GM23338 (cell line): Measurements from ENCODE around the gene GLG1. TPM values are rescaled to one million over a fixed set of nuclear protein-coding genes. Genes with fewer than 3 reads are reported as not detected.

ENCODE experiments used
- ATAC-seq: fragments of 200-7000 bp; cut with Tn5 transposase; 3 replicates; pipeline ENCODE4 v1.9.1; 2020
- DNase-seq: peaks from one replicate; pipeline ENCODE4 v3.0.0-alpha.2; 2015; ENCODE audit warnings: low spot score
- H2AFZ ChIP-seq: fragments of 200-600 bp; sonication (generic); 2 replicates; pipeline ENCODE4 v1.8.0; 2016; ENCODE audit warnings: antibody characterized with exemption, mild to moderate bottlenecking, moderate library complexity
- H3F3A ChIP-seq: fragments of 200-600 bp; sonication (generic); replicated peaks from 2 replicates; pipeline ENCODE4 v1.8.0; 2017; ENCODE audit warnings: antibody characterized with exemption, mixed run types, low read depth
- H3K27ac ChIP-seq: fragments of 200-600 bp; sonication (generic); 2 replicates; pipeline ENCODE4 v1.6.1; 2016; ENCODE audit warnings: low read depth
- H3K27me3 ChIP-seq: fragments of 200-600 bp; sonication (generic); 2 replicates; pipeline ENCODE4 v1.8.0; 2016; ENCODE audit warnings: mild to moderate bottlenecking, mixed run types, moderate library complexity; ENCODE audit not compliant: insufficient read depth
- H3K36me3 ChIP-seq: fragments of 200-600 bp; sonication (generic); 2 replicates; pipeline ENCODE4 v1.8.0; 2016; ENCODE audit warnings: mild to moderate bottlenecking; ENCODE audit not compliant: insufficient read depth
- H3K4me1 ChIP-seq: fragments of 200-600 bp; sonication (generic); 2 replicates; pipeline ENCODE4 v1.8.0; 2016; ENCODE audit warnings: mild to moderate bottlenecking, moderate library complexity; ENCODE audit not compliant: insufficient read depth
- H3K4me2 ChIP-seq: fragments of 200-600 bp; sonication (generic); 2 replicates; pipeline ENCODE4 v1.7.1; 2017; ENCODE audit warnings: mixed run types
- H3K4me3 ChIP-seq: fragments of 200-600 bp; sonication (generic); 2 replicates; pipeline ENCODE4 v1.6.1; 2016; ENCODE audit warnings: mixed run types
- H3K79me2 ChIP-seq: fragments of 200-600 bp; sonication (generic); replicated peaks from 2 replicates; pipeline ENCODE4 v1.8.0; 2017; ENCODE audit warnings: mild to moderate bottlenecking; ENCODE audit not compliant: insufficient read depth
- H3K9me2 ChIP-seq: fragments of 200-600 bp; sonication (generic); 2 replicates; pipeline ENCODE4 v1.8.0; 2017; ENCODE audit not compliant: insufficient read depth
- H4K20me1 ChIP-seq: fragments of 200-600 bp; sonication (generic); replicated peaks from 2 replicates; pipeline ENCODE4 v1.8.0; 2017; ENCODE audit warnings: mild to moderate bottlenecking; ENCODE audit not compliant: insufficient read depth
- H3K27ac Mint-ChIP-seq: 2 replicates; pipeline ENCODE4 v1.8.0; 2020; ENCODE audit warnings: inconsistent platforms, mild to moderate bottlenecking, moderate library complexity, mixed read lengths
- H3K27me3 Mint-ChIP-seq: 3 replicates; pipeline ENCODE4 v1.8.0; 2022; ENCODE audit warnings: low read depth, mild to moderate bottlenecking, moderate library complexity, mixed read lengths, inconsistent platforms; ENCODE audit not compliant: insufficient read depth, poor library complexity
- H3K36me3 Mint-ChIP-seq: 3 replicates; pipeline ENCODE4 v1.8.0; 2021; ENCODE audit warnings: low read depth, mild to moderate bottlenecking, inconsistent platforms, moderate library complexity, mixed read lengths
- H3K4me1 Mint-ChIP-seq: 3 replicates; pipeline ENCODE4 v1.8.0; 2020; ENCODE audit warnings: mild to moderate bottlenecking, inconsistent platforms, mixed read lengths
- H3K4me3 Mint-ChIP-seq: 3 replicates; pipeline ENCODE4 v1.8.0; 2021; ENCODE audit warnings: moderate library complexity, mild to moderate bottlenecking, inconsistent platforms, mixed read lengths
- H3K9me3 Mint-ChIP-seq: 3 replicates; pipeline ENCODE4 v1.8.0; 2020; ENCODE audit warnings: moderate library complexity, mild to moderate bottlenecking, inconsistent platforms, mixed read lengths
- CTCF ChIP-seq, 2 experiments: fragments of 200-600 bp in 1 of 2; sonication (generic) in 1 of 2; conservative IDR thresholded peaks; 2 replicates each; pipeline versions ENCODE4 v1.5.1 to v1.6.1; 2016 to 2017; ENCODE audit warnings: antibody characterized with exemption in 2 of 2, low read depth in 2 of 2, mild to moderate bottlenecking in 2 of 2, moderate library complexity in 1 of 2
- EZH2 ChIP-seq: fragments of 200-600 bp; sonication (generic); IDR thresholded peaks from one replicate; pipeline ENCODE4 v1.8.0; 2017; ENCODE audit warnings: antibody characterized with exemption, mild to moderate bottlenecking, low read depth; ENCODE audit not compliant: unreplicated experiment
- EZH2phosphoT487 ChIP-seq: fragments of 200-600 bp; sonication (generic); IDR thresholded peaks from one replicate; pipeline ENCODE4 v1.8.1; 2018; ENCODE audit warnings: antibody characterized with exemption; ENCODE audit not compliant: unreplicated experiment
- NANOG ChIP-seq: IDR thresholded peaks from 2 replicates; pipeline ENCODE4 v1.6.1; 2016; ENCODE audit warnings: antibody characterized with exemption, borderline replicate concordance
- POLR2AphosphoS5 ChIP-seq: IDR thresholded peaks from 2 replicates; pipeline ENCODE4 v1.6.1; 2016; ENCODE audit warnings: antibody characterized with exemption, low read depth
- STAT1 ChIP-seq: IDR thresholded peaks from one replicate; pipeline ENCODE4 v1.6.1; 2016; ENCODE audit warnings: antibody characterized with exemption; ENCODE audit not compliant: unreplicated experiment
- ZNF114 ChIP-seq: fragments of 250-450 bp; sonication (Bioruptor Pico); IDR thresholded peaks from 2 replicates; pipeline ENCODE4 v1.5.0; 2020; ENCODE audit warnings: mild to moderate bottlenecking, moderate library complexity
- ZNF331 ChIP-seq: fragments of 250-450 bp; sonication (Bioruptor Pico); IDR thresholded peaks from 2 replicates; pipeline ENCODE4 v1.5.0; 2020; ENCODE audit warnings: low read depth, mild to moderate bottlenecking, moderate library complexity
- polyA plus RNA-seq: library from polyadenylated mRNA; unstranded; fragments of >200 nt; fragmentation: Nextera tagmentation; extraction: Ambion mirVana; gene quantifications from 2 replicates; pipeline ENCODE4 v1.2.1, GENCODE V29; 2016
- total RNA-seq: library from RNA; depleted of rRNA; stranded (reverse); fragments of >200 nt; shearing (Covaris generic); gene quantifications from 2 replicates; pipeline ENCODE4 v1.2.3, GENCODE V29; 2014
- TF ChIP-seq, protein P1 (sequence below): IDR thresholded peaks from 2 replicates; pipeline ENCODE4 v1.6.1; 2016; ENCODE audit warnings: antibody characterized with exemption
- TF ChIP-seq, protein P2 (sequence below): IDR thresholded peaks from one replicate; pipeline ENCODE4 v1.6.1; 2018; ENCODE audit warnings: antibody characterized with exemption; ENCODE audit not compliant: unreplicated experiment
- TF ChIP-seq, protein P3 (sequence below): fragments of 250-450 bp; sonication (Bioruptor Pico); IDR thresholded peaks from 2 replicates; pipeline ENCODE4 v1.5.0; 2020; ENCODE audit warnings: mild to moderate bottlenecking, moderate library complexity

The GLG1 gene
- total and polyA plus RNA-seq, 2 experiments from 2014 or later: 61.2 to 211 TPM

DNA sequence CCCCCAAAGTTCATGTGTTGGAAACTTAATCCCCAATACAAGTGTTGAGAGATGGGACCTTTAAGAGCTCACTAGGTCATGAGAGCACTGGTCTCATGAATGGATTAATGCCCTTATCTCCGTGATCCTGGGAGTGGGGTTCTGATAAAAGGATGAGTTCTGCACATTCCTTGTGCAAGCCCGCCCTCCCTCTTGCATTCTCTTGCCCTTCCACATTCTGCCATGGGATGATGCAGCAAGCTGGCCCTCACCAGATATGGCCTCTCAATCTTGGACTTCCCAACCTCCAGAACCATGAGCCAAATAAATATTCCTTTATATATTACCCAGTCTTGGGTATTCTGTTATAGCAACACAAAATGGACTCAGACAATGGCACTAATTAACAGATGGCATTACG is 14.1 kb downstream of the GLG1 start (continued):
- TF ChIP-seq STAT1: no peak
- TF ChIP-seq, protein P1, sequence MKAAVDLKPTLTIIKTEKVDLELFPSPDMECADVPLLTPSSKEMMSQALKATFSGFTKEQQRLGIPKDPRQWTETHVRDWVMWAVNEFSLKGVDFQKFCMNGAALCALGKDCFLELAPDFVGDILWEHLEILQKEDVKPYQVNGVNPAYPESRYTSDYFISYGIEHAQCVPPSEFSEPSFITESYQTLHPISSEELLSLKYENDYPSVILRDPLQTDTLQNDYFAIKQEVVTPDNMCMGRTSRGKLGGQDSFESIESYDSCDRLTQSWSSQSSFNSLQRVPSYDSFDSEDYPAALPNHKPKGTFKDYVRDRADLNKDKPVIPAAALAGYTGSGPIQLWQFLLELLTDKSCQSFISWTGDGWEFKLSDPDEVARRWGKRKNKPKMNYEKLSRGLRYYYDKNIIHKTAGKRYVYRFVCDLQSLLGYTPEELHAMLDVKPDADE: no peak

DNA sequence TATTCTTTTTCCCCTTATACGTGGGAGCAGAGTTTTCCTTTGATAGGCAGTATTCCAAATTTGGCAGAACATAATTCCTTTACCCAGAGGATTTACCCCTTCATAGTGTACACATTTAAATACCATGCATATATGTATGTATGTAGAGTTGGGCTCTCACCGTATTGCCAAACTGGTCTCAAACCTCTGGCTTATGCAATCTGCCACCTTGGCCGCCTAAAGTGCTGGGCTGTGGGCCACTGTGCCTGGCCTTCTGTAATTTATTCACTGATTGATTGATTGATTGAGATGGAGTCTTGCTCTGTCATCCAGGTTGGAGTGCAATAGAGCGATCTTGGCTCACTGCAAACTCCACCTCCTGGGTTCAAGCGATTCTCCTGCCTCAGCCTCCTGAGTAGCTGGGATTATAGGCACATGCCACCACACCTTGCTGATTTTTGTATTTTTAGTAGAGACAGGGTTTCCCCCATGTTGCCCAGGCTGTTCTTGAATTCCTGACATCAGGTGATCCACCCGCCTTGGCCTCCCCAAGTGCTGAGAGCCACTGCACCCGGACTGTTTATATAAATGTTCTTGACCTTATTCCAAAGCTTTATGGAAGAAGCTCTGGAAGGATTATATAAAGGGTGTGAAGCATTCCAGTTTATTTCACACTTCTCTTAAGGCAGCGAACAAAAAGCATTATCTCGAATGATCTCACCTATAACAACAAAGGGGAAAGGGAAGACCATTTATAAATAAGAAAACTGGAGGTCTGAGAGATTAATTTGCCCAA is 14.9 kb downstream of the GLG1 start:
- Histone ChIP-seq H3K4me3 (no peak overlapping the region), H3K79me2 (peaks cover 100% of the 10 kb centered on the region), H2AFZ (no peak overlapping the region), H3K27me3 (no peaks in the 10 kb centered on the region), H3K9me2 (no peaks in the 10 kb centered on the region), H3K36me3 (no peaks in the 10 kb centered on the region), H3F3A (no peaks in the 10 kb centered on the region), H3K4me1 (peaks cover under 1% of the 10 kb centered on the region; the same call in 1 of the 2 replicates), H3K27ac (peak overlapping the region; percentile 80; the same call in 1 of the 2 replicates), H3K4me2 (no peak overlapping the region), H4K20me1 (peaks cover 47% of the 10 kb centered on the region; the same call in 1 of the 2 replicates)
- Mint-ChIP-seq H3K36me3 (peaks cover 11% of the 10 kb centered on the region; the same call in 2 of the 3 replicates), H3K4me3 (no peak overlapping the region), H3K27ac (peak overlapping the region; percentile 13; the same call in 1 of the 2 replicates), H3K9me3 (no peaks in the 10 kb centered on the region), H3K4me1 (peaks cover 6% of the 10 kb centered on the region; the same call in 2 of the 3 replicates), H3K27me3 (peaks cover 5% of the 10 kb centered on the region)
- DNase-seq: no peak
- ATAC-seq: no peak
- TF ChIP-seq, protein P2, sequence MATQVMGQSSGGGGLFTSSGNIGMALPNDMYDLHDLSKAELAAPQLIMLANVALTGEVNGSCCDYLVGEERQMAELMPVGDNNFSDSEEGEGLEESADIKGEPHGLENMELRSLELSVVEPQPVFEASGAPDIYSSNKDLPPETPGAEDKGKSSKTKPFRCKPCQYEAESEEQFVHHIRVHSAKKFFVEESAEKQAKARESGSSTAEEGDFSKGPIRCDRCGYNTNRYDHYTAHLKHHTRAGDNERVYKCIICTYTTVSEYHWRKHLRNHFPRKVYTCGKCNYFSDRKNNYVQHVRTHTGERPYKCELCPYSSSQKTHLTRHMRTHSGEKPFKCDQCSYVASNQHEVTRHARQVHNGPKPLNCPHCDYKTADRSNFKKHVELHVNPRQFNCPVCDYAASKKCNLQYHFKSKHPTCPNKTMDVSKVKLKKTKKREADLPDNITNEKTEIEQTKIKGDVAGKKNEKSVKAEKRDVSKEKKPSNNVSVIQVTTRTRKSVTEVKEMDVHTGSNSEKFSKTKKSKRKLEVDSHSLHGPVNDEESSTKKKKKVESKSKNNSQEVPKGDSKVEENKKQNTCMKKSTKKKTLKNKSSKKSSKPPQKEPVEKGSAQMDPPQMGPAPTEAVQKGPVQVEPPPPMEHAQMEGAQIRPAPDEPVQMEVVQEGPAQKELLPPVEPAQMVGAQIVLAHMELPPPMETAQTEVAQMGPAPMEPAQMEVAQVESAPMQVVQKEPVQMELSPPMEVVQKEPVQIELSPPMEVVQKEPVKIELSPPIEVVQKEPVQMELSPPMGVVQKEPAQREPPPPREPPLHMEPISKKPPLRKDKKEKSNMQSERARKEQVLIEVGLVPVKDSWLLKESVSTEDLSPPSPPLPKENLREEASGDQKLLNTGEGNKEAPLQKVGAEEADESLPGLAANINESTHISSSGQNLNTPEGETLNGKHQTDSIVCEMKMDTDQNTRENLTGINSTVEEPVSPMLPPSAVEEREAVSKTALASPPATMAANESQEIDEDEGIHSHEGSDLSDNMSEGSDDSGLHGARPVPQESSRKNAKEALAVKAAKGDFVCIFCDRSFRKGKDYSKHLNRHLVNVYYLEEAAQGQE: no peak
- TF ChIP-seq ZNF114 (CRISPR knock-in tag): no peak
- TF ChIP-seq STAT1: no peak
- no peak for TF ChIP-seq ZNF331 (CRISPR knock-in tag)
- no peak for TF ChIP-seq POLR2AphosphoS5
- no peak for TF ChIP-seq EZH2phosphoT487
- TF ChIP-seq NANOG: no peak
- TF ChIP-seq EZH2: no peak
- TF ChIP-seq, protein P3, sequence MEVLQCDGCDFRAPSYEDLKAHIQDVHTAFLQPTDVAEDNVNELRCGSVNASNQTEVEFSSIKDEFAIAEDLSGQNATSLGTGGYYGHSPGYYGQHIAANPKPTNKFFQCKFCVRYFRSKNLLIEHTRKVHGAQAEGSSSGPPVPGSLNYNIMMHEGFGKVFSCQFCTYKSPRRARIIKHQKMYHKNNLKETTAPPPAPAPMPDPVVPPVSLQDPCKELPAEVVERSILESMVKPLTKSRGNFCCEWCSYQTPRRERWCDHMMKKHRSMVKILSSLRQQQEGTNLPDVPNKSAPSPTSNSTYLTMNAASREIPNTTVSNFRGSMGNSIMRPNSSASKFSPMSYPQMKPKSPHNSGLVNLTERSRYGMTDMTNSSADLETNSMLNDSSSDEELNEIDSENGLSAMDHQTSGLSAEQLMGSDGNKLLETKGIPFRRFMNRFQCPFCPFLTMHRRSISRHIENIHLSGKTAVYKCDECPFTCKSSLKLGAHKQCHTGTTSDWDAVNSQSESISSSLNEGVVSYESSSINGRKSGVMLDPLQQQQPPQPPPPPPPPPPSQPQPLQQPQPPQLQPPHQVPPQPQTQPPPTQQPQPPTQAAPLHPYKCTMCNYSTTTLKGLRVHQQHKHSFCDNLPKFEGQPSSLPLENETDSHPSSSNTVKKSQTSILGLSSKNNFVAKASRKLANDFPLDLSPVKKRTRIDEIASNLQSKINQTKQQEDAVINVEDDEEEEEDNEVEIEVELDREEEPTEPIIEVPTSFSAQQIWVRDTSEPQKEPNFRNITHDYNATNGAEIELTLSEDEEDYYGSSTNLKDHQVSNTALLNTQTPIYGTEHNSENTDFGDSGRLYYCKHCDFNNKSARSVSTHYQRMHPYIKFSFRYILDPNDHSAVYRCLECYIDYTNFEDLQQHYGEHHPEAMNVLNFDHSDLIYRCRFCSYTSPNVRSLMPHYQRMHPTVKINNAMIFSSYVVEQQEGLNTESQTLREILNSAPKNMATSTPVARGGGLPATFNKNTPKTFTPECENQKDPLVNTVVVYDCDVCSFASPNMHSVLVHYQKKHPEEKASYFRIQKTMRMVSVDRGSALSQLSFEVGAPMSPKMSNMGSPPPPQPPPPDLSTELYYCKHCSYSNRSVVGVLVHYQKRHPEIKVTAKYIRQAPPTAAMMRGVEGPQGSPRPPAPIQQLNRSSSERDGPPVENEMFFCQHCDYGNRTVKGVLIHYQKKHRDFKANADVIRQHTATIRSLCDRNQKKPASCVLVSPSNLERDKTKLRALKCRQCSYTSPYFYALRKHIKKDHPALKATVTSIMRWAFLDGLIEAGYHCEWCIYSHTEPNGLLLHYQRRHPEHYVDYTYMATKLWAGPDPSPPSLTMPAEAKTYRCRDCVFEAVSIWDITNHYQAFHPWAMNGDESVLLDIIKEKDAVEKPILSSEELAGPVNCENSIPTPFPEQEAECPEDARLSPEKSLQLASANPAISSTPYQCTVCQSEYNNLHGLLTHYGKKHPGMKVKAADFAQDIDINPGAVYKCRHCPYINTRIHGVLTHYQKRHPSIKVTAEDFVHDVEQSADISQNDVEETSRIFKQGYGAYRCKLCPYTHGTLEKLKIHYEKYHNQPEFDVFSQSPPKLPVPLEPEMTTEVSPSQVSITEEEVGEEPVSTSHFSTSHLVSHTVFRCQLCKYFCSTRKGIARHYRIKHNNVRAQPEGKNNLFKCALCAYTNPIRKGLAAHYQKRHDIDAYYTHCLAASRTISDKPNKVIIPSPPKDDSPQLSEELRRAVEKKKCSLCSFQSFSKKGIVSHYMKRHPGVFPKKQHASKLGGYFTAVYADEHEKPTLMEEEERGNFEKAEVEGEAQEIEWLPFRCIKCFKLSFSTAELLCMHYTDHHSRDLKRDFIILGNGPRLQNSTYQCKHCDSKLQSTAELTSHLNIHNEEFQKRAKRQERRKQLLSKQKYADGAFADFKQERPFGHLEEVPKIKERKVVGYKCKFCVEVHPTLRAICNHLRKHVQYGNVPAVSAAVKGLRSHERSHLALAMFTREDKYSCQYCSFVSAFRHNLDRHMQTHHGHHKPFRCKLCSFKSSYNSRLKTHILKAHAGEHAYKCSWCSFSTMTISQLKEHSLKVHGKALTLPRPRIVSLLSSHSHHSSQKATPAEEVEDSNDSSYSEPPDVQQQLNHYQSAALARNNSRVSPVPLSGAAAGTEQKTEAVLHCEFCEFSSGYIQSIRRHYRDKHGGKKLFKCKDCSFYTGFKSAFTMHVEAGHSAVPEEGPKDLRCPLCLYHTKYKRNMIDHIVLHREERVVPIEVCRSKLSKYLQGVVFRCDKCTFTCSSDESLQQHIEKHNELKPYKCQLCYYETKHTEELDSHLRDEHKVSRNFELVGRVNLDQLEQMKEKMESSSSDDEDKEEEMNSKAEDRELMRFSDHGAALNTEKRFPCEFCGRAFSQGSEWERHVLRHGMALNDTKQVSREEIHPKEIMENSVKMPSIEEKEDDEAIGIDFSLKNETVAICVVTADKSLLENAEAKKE (CRISPR knock-in tag): no peak
- no peak for TF ChIP-seq CTCF (conservative IDR thresholded peaks at IDR 0.05; ENCODE audit: low read depth in 2 of 2)
